Measurements from ENCODE around the gene ZNF33A.
"Not testable (repeated sequence)": the region's sequence is repeated elsewhere in the genome, so short reads cannot be mapped to it uniquely, and the experiment has no call there.

Gene ZNF33A

GRCh38 chr10:38047666-38048065, 37.2 kb downstream of the ZNF33A start:
- no peak for DNase-seq

GRCh38 chr10:38050212-38050611, 39.7 kb downstream of the ZNF33A start:
- no peak for DNase-seq

- no peak for DNase-seq
These were observed 43.9 kb downstream of the ZNF33A start for GRCh38 chr10:38054361-38054797.

GRCh38 chr10:38055274-38055894, 44.9 kb downstream of the ZNF33A start:
- not testable (repeated sequence) for DNase-seq

- not testable (repeated sequence) for DNase-seq
These were observed 59.2 kb downstream of the ZNF33A start for GRCh38 chr10:38069663-38070062.

GRCh38 chr10:38070501-38070900, 60.0 kb downstream of the ZNF33A start:
- no peak for DNase-seq

GRCh38 chr10:38072552-38072951, 62.1 kb downstream of the ZNF33A start:
- DNase-seq = no peak

GRCh38 chr10:38076687-38077086, 66.2 kb downstream of the ZNF33A start:
- no peak for DNase-seq

GRCh38 chr10:38093318-38093717, 82.8 kb downstream of the ZNF33A start:
- not testable (repeated sequence) for DNase-seq

- no peak for DNase-seq
These were observed 83.3 kb downstream of the ZNF33A start for GRCh38 chr10:38093816-38094157.

GRCh38 chr10:38094158-38094926, 83.9 kb downstream of the ZNF33A start, which contains the start of gene ZNF37A:
ZNF37A (plus strand) TSS chr10:38094337; CDS start chr10:38096618, 2,281 bp downstream.
- DNase-seq = peak; percentile 61 to 89

- no peak for DNase-seq
These were observed 84.6 kb downstream of the ZNF33A start for GRCh38 chr10:38094927-38095574.

- DNase-seq = no peak
These were observed 92.4 kb downstream of the ZNF33A start for GRCh38 chr10:38102880-38103279.

- no peak for DNase-seq
These were observed 93.3 kb downstream of the ZNF33A start for GRCh38 chr10:38103756-38104155.

GRCh38 chr10:38112159-38112558, 101.7 kb downstream of the ZNF33A start:
- DNase-seq = no peak
